GM19467 (cell line): ENCODE data around the gene LRMDA.
"Not testable (repeated sequence)": the region's sequence is repeated elsewhere in the genome, so short reads cannot be mapped to it uniquely, and the experiment has no call there.

ENCODE experiments used
- ATAC-seq: cut with Tn5 transposase; IDR thresholded peaks from one replicate; pipeline ENCODE4 v1.9.1; 2021; ENCODE audit warnings: mild to moderate bottlenecking, moderate library complexity; ENCODE audit not compliant: unreplicated experiment

LRMDA gene

DNA sequence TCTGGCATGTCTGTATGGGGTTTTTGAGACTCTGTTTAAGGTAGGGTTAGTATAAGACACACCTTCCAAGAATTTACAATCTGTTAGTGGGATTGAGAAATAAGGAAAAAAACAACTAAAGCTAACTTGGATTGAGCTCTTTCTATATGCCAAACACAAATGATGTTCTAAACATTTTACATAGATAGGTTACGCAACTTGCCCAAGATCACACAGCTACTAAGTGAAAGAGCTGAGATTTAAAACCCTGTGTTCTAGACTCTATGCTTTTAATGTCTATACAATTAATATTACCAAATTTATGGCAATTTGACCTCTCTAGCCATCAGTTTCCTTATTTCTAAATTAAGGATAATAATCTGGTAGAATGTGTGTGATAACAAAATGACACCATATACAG is 1056.2 kb downstream of the LRMDA start:
- no peak for ATAC-seq

DNA sequence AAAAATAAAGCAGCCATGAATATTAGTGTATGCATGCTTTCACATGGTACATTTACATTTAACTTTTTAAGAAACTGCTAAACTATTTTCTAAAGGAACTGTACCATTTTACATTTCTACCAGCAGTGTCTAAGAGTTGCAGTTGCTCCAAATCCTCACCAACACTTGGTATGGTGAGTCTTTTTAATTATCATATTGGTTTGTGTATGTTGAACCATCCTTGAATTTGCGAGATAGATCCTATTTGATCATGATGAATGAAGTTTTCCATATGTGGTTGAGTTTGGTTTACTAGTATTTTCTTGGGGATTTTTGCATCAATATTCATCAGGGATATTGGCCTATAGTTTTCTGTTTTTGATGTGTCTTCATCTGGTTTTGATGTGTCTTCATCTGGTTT is 1057.2 kb downstream of the LRMDA start:
- ATAC-seq: no peak

DNA sequence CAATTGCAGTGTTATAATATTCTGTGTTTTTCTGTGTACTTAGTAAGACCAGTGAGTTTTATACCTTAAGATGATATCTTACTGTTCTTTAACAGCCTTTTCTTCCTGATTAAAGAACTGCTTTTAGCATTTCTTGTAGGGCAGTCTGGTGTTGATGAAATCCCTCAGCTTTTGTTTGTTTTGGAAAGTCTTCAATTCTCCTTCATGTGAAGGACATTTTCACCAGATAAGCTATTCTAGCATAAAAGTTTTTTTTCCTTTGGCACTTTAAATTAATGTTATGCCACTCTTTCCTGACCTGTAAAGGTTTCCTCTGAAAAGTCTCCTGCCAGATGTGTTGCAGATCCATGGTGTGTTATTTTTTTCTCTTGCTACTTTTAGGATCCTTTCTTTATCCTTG is 1059.8 kb downstream of the LRMDA start:
- ATAC-seq: no peak

DNA sequence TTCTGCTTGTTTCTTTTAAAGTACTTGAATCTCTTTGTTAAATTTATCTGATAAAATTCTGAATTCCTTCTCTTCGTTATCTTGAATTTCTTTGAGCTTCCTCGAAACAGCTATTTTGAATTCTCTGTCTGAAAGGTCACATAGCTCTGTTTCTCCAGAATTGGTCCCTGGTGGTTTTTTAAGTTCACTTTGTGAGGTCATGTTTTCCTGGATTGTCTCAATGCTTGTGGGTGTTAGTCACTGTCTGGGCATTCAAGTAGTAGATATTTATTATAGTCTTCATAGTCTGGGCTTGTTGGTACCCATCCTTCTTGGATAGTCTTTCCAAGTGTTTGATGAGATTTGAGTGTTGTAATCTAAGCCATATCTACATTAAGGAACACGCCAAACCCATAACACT is 1060.6 kb downstream of the LRMDA start:
- no peak for ATAC-seq

GRCh38 chr10:76492678-76493472 is 1061.5 kb downstream of the LRMDA start:
- no peak for ATAC-seq

GRCh38 chr10:76497666-76498065 is 1066.2 kb downstream of the LRMDA start:
- ATAC-seq: no peak

DNA sequence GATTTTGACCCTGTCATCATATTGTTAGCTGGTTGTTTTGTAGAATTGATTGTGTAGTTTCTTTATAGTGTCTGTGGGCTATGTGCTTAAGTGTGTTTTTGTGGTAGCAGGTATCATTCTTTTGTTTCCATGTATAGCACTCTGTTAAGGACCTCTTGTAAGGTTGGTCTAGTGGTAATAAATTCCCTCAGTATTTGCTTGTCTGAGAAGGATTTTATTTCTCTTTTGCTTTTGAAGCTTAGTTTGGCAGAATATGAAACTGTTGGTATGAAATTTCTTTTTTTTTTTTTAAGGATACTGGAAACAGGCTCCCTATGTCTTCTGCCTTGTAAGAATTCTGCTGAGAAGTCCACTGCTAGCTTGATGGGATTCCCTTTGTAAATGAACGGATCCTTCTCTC is 1073.4 kb downstream of the LRMDA start:
- no peak for ATAC-seq

GRCh38 chr10:76509446-76509845 is 1078.0 kb downstream of the LRMDA start:
- ATAC-seq: no peak

- no peak for ATAC-seq
Observed at GRCh38 chr10:76514321-76514720, 1082.9 kb downstream of the LRMDA start.

- ATAC-seq: no peak
Observed at GRCh38 chr10:76514869-76515268, 1083.4 kb downstream of the LRMDA start.

- ATAC-seq: no peak
Observed at GRCh38 chr10:76522547-76522946, 1091.1 kb downstream of the LRMDA start.

DNA sequence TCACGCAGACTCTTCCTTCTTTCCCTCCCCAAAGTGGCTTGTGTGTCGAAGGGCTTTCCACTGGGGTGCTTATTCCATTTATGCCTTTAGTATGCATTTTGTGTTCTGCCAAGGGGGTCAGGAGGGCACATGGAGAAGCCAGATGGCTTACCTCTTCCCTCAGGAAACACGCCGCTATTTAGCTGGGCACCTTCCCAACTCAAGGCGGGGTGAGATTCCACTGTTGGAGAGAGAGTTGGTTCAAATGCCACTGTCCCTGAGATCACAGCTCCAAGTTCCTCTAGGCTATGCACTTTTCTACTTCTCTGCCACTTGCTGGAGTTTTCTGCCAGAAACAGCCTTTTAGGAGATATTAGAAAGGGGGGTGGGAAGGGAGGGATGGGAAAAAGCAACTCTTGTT is 1091.8 kb downstream of the LRMDA start:
- ATAC-seq: no peak

- ATAC-seq: no peak
Observed at GRCh38 chr10:76523791-76524351, 1092.4 kb downstream of the LRMDA start.

DNA sequence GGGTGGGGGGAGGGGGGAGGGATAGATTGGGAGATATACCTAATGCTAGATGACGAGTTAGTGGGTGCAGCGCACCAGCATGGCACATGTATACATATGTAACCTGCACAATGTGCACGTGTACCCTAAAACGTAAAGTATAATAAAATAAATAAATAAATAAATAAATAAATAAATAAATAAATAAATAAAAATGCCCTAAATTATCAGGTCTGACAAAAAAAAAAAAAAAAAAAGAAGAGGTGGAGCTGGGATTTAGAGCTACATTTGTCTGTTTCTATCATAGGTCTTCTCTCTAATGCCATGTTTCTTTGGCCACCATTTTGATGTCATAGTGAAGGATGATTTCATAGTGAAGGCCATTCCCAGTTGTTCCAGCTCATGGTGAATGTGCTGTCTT is 1095.4 kb downstream of the LRMDA start:
- not testable (repeated sequence) for ATAC-seq

- ATAC-seq: no peak
Observed at GRCh38 chr10:76540331-76540730, 1108.9 kb downstream of the LRMDA start.

DNA sequence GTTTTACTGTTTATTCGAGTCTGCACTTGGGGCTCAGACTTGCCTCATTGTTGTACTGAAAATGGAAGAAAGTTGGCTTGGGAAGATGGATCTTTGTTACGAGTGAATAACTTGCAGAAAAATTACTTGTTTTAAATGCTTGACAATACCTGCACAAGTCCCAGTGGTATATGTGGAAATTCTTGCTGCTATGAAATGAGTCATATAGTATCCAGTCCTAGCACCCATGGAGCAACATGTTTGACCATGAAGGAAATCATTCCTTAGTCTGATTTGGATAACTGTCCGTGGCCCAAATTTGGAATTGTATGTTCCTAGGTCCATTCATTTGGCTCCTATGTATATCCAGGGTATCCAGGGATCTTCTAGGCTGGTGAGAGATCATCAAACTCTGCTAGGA is 1109.4 kb downstream of the LRMDA start:
- no peak for ATAC-seq

GRCh38 chr10:76541852-76542251 is 1110.4 kb downstream of the LRMDA start:
- no peak for ATAC-seq

DNA sequence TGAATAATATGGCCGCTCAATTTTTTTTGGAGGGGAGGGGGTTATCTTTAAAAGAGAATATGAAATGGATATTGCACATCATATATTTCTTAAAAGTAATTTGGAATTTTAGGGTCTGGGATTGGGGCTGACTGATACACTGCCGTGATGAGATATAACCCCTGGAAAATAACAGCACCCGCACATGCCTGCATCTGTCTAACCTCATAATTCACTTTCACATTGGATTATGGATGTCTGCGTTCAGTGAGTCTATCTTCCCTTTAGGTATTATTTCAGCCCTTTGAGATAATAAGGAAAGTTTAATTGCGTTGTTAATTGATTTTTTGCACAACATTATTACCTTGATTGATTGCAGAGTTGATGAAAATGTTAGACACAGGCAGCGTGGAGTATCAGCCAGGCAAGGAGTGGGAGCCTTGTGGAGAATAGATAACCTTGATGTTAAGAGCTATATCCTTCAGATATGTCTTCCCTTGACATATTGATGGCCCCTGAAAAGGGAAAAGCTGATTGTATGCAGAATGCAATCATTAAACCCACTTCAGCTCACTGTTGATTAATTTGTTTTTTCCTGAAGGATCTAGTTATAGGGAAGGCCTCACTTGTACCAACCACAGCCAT is 1111.0 kb downstream of the LRMDA start:
- no peak for ATAC-seq

GRCh38 chr10:76543655-76544054 is 1112.2 kb downstream of the LRMDA start:
- ATAC-seq: no peak

GRCh38 chr10:76544789-76545188 is 1113.4 kb downstream of the LRMDA start:
- no peak for ATAC-seq

DNA sequence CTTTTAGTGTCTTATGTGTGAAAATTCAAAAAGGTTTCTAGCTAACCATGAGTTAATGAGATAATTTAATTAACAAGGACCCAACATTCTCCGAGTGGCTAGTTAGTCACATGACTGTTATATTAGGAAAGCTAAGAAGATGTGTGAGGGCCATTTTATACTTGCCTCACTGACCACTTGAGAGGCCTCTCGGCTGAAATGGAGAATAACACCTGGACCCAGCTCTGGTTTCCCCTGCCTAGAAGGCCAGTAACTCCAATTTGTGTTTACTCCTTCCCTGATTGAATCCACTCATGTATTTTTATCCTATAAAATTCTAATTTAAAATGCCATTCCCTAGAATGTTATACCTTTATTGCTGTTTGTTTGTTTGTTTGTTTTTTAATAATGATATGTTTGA is 1115.0 kb downstream of the LRMDA start:
- ATAC-seq: no peak

DNA sequence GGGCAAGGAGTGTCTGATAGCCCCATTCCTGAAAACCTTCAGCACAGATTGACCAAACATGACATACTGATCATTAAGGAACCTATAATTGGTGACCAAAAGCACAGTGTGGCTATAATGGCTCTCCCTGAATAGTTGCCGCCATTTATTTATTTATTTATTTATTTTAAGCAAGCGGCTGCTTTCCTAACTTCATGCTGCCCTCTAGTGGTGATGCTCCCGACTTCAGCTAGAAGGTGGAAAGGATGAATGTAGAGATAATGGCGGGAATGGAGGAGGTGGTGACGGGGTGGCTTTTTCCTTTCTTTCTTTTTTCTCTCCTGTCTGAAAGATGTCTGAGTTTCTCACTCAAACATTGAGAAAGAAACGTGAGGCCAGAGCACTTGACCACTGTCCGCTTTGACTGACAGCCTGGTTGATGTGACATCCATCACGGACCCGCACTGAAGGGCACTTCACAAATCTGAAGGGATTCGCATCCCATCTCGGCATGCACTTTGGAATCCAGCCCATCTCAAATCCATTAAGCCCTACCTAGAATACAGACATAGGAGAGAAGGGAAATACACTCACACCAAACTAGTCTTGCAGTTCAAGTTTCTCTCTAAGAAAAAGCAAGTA is 1116.0 kb downstream of the LRMDA start:
- ATAC-seq: no peak
